GM12801 (cell line): ENCODE measurements around the gene OR2G6.

Source experiments
- TF ChIP-seq, protein P1 (sequence below): IDR thresholded peaks from one replicate; pipeline ENCODE4 v1.5.1; 2011; ENCODE audit warnings: control low read depth; ENCODE audit not compliant: insufficient read length; ENCODE audit errors: extremely low read depth

Gene OR2G6

DNA sequence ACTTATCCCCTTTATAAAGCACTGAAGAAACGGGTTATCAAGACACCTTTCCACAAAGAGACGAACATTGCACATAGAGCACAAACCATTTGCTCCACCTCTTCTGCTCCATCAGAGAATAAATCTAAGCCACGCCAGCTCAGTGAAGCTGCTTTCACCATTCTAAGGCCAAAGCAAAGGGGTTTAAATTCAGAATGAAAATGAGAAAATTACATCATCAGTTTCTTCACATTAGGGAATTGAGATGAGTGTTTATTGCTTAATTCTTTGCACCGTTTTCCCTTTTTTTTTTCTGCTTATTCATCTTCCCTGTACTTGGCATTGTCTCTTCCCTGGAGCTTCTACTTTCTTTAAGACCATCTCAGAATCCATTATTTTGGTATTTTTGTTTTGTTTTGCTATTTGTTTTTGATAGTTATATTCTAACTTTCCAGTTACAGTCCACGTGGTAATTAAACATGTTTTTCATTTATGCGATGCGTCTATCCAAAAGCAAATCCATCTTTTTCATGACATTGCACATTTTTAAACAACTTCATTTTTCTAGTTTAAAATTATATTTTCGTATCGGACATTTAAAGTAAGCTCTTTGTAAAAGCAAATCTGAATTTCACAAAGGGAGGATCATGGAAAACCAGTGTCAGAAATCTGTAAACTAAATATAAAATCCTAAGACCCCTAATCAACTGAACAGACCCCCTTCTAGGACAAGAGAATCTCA is 68.5 kb downstream of the OR2G6 start:
- TF ChIP-seq, protein P1, sequence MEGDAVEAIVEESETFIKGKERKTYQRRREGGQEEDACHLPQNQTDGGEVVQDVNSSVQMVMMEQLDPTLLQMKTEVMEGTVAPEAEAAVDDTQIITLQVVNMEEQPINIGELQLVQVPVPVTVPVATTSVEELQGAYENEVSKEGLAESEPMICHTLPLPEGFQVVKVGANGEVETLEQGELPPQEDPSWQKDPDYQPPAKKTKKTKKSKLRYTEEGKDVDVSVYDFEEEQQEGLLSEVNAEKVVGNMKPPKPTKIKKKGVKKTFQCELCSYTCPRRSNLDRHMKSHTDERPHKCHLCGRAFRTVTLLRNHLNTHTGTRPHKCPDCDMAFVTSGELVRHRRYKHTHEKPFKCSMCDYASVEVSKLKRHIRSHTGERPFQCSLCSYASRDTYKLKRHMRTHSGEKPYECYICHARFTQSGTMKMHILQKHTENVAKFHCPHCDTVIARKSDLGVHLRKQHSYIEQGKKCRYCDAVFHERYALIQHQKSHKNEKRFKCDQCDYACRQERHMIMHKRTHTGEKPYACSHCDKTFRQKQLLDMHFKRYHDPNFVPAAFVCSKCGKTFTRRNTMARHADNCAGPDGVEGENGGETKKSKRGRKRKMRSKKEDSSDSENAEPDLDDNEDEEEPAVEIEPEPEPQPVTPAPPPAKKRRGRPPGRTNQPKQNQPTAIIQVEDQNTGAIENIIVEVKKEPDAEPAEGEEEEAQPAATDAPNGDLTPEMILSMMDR = no peak
